WTC11 (cell line): ENCODE measurements around the gene NOP56. TPM values are rescaled to one million over a fixed set of nuclear protein-coding genes. Genes with fewer than 3 reads are reported as not detected.

ENCODE experiments used
- ATAC-seq: fragments of 200-7000 bp; cut with Tn5 transposase; 2 replicates; pipeline ENCODE4 v1.10.0; 2021; ENCODE audit warnings: mild to moderate bottlenecking, moderate library complexity
- CTCF ChIA-PET: fragments of 300-600 bp; sonication (Branson Sonifier 250); formaldehyde crosslinking; loops from one replicate; lab custom pipeline; 2021; ENCODE audit warnings: antibody characterized with exemption; lab: Charles Lee
- POLR2A ChIA-PET: fragments of 350-600 bp; sonication (Branson Sonifier 250); formaldehyde crosslinking; loops from one replicate; lab custom pipeline; 2021; ENCODE audit warnings: antibody characterized with exemption; lab: Charles Lee
- DNase-seq: peaks from one replicate; pipeline ENCODE4 v3.0.0; 2021; ENCODE audit warnings: low spot score
- H3K27ac Mint-ChIP-seq: 2 replicates; pipeline ENCODE4 v1.8.0; 2021; ENCODE audit warnings: mixed read lengths
- H3K27me3 Mint-ChIP-seq: 2 replicates; pipeline ENCODE4 v1.8.0; 2021; ENCODE audit warnings: low read depth, mild to moderate bottlenecking, moderate library complexity, mixed read lengths
- H3K36me3 Mint-ChIP-seq: 2 replicates; pipeline ENCODE4 v1.8.0; 2021; ENCODE audit warnings: mixed read lengths
- H3K4me1 Mint-ChIP-seq: 2 replicates; pipeline ENCODE4 v1.8.0; 2022; ENCODE audit warnings: mixed read lengths
- H3K4me3 Mint-ChIP-seq: 2 replicates; pipeline ENCODE4 v1.8.0; 2021; ENCODE audit warnings: mild to moderate bottlenecking, moderate library complexity, mixed read lengths
- H3K9me3 Mint-ChIP-seq: 2 replicates; pipeline ENCODE4 v1.8.0; 2021; ENCODE audit warnings: mixed read lengths
- AFF4 ChIP-seq: sonication (generic); formaldehyde crosslinking; IDR thresholded peaks from 2 replicates; pipeline ENCODE4 v1.8.1; 2023; ENCODE audit warnings: mild to moderate bottlenecking, missing genetic modification reagents, borderline replicate concordance
- ATF3 ChIP-seq: sonication (generic); formaldehyde crosslinking; conservative IDR thresholded peaks from 2 replicates; pipeline ENCODE4 v1.8.1; 2022; ENCODE audit warnings: mild to moderate bottlenecking, missing genetic modification reagents
- ELF4 ChIP-seq: sonication (generic); formaldehyde crosslinking; IDR thresholded peaks from 2 replicates; pipeline ENCODE4 v1.8.1; 2022; ENCODE audit warnings: low read depth, mild to moderate bottlenecking, moderate library complexity, missing genetic modification reagents
- EMX1 ChIP-seq: fragments of 250-450 bp; sonication (Bioruptor Pico); IDR thresholded peaks from 2 replicates; pipeline ENCODE4 v1.8.0; 2021; ENCODE audit warnings: mild to moderate bottlenecking
- ESRRA ChIP-seq: sonication (generic); formaldehyde crosslinking; IDR thresholded peaks from 2 replicates; pipeline ENCODE4 v1.8.1; 2022; ENCODE audit warnings: mild to moderate bottlenecking, missing genetic modification reagents, borderline replicate concordance
- MXD4 ChIP-seq: fragments of 250-450 bp; sonication (Bioruptor Pico); IDR thresholded peaks from 2 replicates; pipeline ENCODE4 v1.8.0; 2021; ENCODE audit warnings: mild to moderate bottlenecking, moderate library complexity, borderline replicate concordance
- MYBL2 ChIP-seq: sonication (generic); formaldehyde crosslinking; IDR thresholded peaks from 2 replicates; pipeline ENCODE4 v1.8.1; 2023; ENCODE audit warnings: mild to moderate bottlenecking, moderate library complexity, missing genetic modification reagents
- NR1H2 ChIP-seq: sonication (generic); formaldehyde crosslinking; IDR thresholded peaks from 2 replicates; pipeline ENCODE4 v1.9.0; 2021; ENCODE audit warnings: mild to moderate bottlenecking, moderate library complexity, missing genetic modification reagents
- OVOL2 ChIP-seq: fragments of 250-450 bp; sonication (Bioruptor Pico); IDR thresholded peaks from 2 replicates; pipeline ENCODE4 v1.9.0; 2021; ENCODE audit warnings: mild to moderate bottlenecking, borderline replicate concordance
- PRRX2 ChIP-seq: fragments of 250-450 bp; sonication (Bioruptor Pico); IDR thresholded peaks from 2 replicates; pipeline ENCODE4 v1.8.0; 2021; ENCODE audit warnings: mild to moderate bottlenecking
- SOX15 ChIP-seq: fragments of 250-450 bp; sonication (Bioruptor Pico); IDR thresholded peaks from 2 replicates; pipeline ENCODE4 v1.9.0; 2021; ENCODE audit warnings: mild to moderate bottlenecking
- TCF7 ChIP-seq: sonication (generic); formaldehyde crosslinking; IDR thresholded peaks from 2 replicates; pipeline ENCODE4 v1.8.0; 2022; ENCODE audit warnings: mild to moderate bottlenecking, low read depth, missing genetic modification reagents, moderate library complexity
- TEAD1 ChIP-seq: sonication (generic); formaldehyde crosslinking; IDR thresholded peaks from 2 replicates; pipeline ENCODE4 v1.8.0; 2022; ENCODE audit warnings: mild to moderate bottlenecking, missing genetic modification reagents
- ZBTB21 ChIP-seq: sonication (generic); formaldehyde crosslinking; IDR thresholded peaks from 2 replicates; pipeline ENCODE4 v1.8.1; 2023; ENCODE audit warnings: mild to moderate bottlenecking, missing genetic modification reagents, borderline replicate concordance
- ZMAT4 ChIP-seq: fragments of 250-450 bp; sonication (Bioruptor Pico); IDR thresholded peaks from 2 replicates; pipeline ENCODE4 v1.9.0; 2021; ENCODE audit warnings: mild to moderate bottlenecking
- ZNF121 ChIP-seq: sonication (generic); formaldehyde crosslinking; IDR thresholded peaks from 2 replicates; pipeline ENCODE4 v1.8.0; 2023; ENCODE audit warnings: missing genetic modification reagents
- ZNF512 ChIP-seq: sonication (generic); formaldehyde crosslinking; IDR thresholded peaks from 2 replicates; pipeline ENCODE4 v1.8.1; 2022; ENCODE audit warnings: missing genetic modification reagents, borderline replicate concordance
- total RNA-seq: library from RNA; stranded (reverse); gene quantifications from 3 replicates; pipeline ENCODE4 v1.2.3, GENCODE V29; 2021
- TF ChIP-seq, protein P1 (sequence below): sonication (generic); formaldehyde crosslinking; IDR thresholded peaks from 2 replicates; pipeline ENCODE4 v1.8.1; 2022; ENCODE audit warnings: mild to moderate bottlenecking, missing genetic modification reagents, moderate library complexity, borderline replicate concordance
- TF ChIP-seq, protein P2 (sequence below): sonication (generic); formaldehyde crosslinking; IDR thresholded peaks from 2 replicates; pipeline ENCODE4 v1.8.1; 2022; ENCODE audit warnings: low read depth, missing genetic modification reagents, borderline replicate concordance
- TF ChIP-seq, protein P3 (sequence below): fragments of 250-450 bp; sonication (Bioruptor Pico); IDR thresholded peaks from 2 replicates; pipeline ENCODE4 v1.9.0; 2021; ENCODE audit warnings: mild to moderate bottlenecking, borderline replicate concordance

NOP56 gene
- total RNA-seq, 1 experiment from 2014 or later = 634 TPM

DNA sequence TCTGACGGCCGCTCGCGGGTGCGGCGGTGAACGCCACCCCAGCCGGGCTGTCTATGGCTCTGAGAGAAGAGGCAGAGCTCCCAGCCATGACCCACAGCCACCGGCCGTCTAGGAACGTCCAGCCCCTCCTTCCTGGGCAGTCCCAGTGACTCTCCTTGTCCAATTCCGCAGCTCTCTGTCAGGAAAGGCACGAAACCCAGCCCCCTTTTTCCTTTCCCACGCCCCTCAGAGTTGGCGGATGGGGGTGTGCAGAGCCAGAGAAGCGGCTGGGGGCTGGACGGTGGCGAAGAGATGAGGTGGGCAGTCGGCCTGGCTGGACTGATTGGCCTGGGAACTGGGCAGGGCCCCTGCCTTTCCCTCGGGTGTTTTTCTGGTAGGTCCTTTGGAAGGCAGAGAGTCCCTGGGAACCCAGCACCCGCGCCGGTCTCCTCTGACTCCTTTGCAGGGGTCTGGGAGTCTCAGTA lies 41.6 kb downstream of the NOP56 start:
- DNase-seq (no peak), ATAC-seq (peak; percentile 17)
- Mint-ChIP-seq H3K9me3 (no peaks in the 10 kb centered on the region), H3K4me3 (peak overlapping the region; percentile 44), H3K27ac (no peak overlapping the region), H3K36me3 (peaks cover 5% of the 10 kb centered on the region), H3K4me1 (peaks cover 25% of the 10 kb centered on the region), H3K27me3 (peaks cover 86% of the 10 kb centered on the region)
- ChIA-PET POLR2A (interaction anchor here (0.5 to 1.0 kb wide), 2 partner anchors 41 to 88 kb away, joined by 4 to 5 read pairs; partner anchors contain the start of gene NOP56), CTCF (interaction anchor here (1.2 to 2.8 kb wide), 8 partner anchors 8 to 158 kb away, joined by 4 to 14 read pairs (median 7); no protein-coding TSS in a partner anchor)
- TF ChIP-seq MYBL2 (CRISPR knock-in tag) = no peak
- TF ChIP-seq, protein P1, sequence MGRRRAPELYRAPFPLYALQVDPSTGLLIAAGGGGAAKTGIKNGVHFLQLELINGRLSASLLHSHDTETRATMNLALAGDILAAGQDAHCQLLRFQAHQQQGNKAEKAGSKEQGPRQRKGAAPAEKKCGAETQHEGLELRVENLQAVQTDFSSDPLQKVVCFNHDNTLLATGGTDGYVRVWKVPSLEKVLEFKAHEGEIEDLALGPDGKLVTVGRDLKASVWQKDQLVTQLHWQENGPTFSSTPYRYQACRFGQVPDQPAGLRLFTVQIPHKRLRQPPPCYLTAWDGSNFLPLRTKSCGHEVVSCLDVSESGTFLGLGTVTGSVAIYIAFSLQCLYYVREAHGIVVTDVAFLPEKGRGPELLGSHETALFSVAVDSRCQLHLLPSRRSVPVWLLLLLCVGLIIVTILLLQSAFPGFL (CRISPR knock-in tag) = no peak
- no peak for TF ChIP-seq MXD4 (CRISPR knock-in tag)
- no peak for TF ChIP-seq AFF4
- TF ChIP-seq ZNF512 = no peak
- no peak for TF ChIP-seq OVOL2 (CRISPR knock-in tag)
- no peak for TF ChIP-seq ZMAT4
- no peak for TF ChIP-seq ATF3 (CRISPR knock-in tag)
- TF ChIP-seq, protein P2, sequence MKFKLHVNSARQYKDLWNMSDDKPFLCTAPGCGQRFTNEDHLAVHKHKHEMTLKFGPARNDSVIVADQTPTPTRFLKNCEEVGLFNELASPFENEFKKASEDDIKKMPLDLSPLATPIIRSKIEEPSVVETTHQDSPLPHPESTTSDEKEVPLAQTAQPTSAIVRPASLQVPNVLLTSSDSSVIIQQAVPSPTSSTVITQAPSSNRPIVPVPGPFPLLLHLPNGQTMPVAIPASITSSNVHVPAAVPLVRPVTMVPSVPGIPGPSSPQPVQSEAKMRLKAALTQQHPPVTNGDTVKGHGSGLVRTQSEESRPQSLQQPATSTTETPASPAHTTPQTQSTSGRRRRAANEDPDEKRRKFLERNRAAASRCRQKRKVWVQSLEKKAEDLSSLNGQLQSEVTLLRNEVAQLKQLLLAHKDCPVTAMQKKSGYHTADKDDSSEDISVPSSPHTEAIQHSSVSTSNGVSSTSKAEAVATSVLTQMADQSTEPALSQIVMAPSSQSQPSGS (CRISPR knock-in tag) = no peak
- no peak for TF ChIP-seq PRRX2 (CRISPR knock-in tag)
- TF ChIP-seq EMX1 (CRISPR knock-in tag) = no peak
- no peak for TF ChIP-seq SOX15 (CRISPR knock-in tag)
- no peak for TF ChIP-seq TCF7 (CRISPR knock-in tag)
- no peak for TF ChIP-seq ZNF121 (CRISPR knock-in tag)
- TF ChIP-seq TEAD1 (CRISPR knock-in tag) = no peak
- TF ChIP-seq, protein P3, sequence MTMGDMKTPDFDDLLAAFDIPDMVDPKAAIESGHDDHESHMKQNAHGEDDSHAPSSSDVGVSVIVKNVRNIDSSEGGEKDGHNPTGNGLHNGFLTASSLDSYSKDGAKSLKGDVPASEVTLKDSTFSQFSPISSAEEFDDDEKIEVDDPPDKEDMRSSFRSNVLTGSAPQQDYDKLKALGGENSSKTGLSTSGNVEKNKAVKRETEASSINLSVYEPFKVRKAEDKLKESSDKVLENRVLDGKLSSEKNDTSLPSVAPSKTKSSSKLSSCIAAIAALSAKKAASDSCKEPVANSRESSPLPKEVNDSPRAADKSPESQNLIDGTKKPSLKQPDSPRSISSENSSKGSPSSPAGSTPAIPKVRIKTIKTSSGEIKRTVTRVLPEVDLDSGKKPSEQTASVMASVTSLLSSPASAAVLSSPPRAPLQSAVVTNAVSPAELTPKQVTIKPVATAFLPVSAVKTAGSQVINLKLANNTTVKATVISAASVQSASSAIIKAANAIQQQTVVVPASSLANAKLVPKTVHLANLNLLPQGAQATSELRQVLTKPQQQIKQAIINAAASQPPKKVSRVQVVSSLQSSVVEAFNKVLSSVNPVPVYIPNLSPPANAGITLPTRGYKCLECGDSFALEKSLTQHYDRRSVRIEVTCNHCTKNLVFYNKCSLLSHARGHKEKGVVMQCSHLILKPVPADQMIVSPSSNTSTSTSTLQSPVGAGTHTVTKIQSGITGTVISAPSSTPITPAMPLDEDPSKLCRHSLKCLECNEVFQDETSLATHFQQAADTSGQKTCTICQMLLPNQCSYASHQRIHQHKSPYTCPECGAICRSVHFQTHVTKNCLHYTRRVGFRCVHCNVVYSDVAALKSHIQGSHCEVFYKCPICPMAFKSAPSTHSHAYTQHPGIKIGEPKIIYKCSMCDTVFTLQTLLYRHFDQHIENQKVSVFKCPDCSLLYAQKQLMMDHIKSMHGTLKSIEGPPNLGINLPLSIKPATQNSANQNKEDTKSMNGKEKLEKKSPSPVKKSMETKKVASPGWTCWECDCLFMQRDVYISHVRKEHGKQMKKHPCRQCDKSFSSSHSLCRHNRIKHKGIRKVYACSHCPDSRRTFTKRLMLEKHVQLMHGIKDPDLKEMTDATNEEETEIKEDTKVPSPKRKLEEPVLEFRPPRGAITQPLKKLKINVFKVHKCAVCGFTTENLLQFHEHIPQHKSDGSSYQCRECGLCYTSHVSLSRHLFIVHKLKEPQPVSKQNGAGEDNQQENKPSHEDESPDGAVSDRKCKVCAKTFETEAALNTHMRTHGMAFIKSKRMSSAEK (CRISPR knock-in tag) = no peak
- TF ChIP-seq NR1H2 (CRISPR knock-in tag) = no peak
- no peak for TF ChIP-seq ZBTB21 (CRISPR knock-in tag)
- no peak for TF ChIP-seq ELF4 (CRISPR knock-in tag)
- TF ChIP-seq ESRRA (CRISPR knock-in tag) = no peak
